K562 (cell line): ENCODE results near the gene DNAH5.

Experiments used
- BHLHE40 ChIP-seq: IDR thresholded peaks from 2 replicates; pipeline ENCODE4 v1.6.1; 2011; ENCODE audit warnings: low read length, improper control_type of control experiment
- EZH2 ChIP-seq: IDR thresholded peaks from 2 replicates; pipeline ENCODE4 v1.6.1; 2012; ENCODE audit warnings: low read depth, mild to moderate bottlenecking, inconsistent platforms, low read length, borderline replicate concordance
- JUN ChIP-seq, 2 experiments: sonication (generic) in 1 of 2; formaldehyde crosslinking in 1 of 2; IDR thresholded peaks; 2 replicates each; pipeline versions ENCODE4 v1.6.1 to v1.8.0; 2012 to 2022; ENCODE audit warnings: borderline replicate concordance in 2 of 2, mild to moderate bottlenecking in 2 of 2, improper control_type of control experiment in 1 of 2, low read depth in 1 of 2, low read length in 1 of 2, missing genetic modification reagents in 1 of 2
- POU5F1 ChIP-seq: fragments of 150-350 bp; IDR thresholded peaks from 2 replicates; pipeline ENCODE4 v1.6.1; 2014; ENCODE audit warnings: borderline replicate concordance, low read length, low read depth, mild to moderate bottlenecking; ENCODE audit not compliant: partially characterized antibody
- TF ChIP-seq, protein P1 (sequence below), 3 experiments: IDR thresholded peaks in 2 of 3; conservative IDR thresholded peaks in 1 of 3; 2 replicates each; pipeline ENCODE4 v1.5.1; 2011 to 2012; ENCODE audit warnings: low read length in 3 of 3, mild to moderate bottlenecking in 3 of 3, control low read depth in 2 of 3, improper control_type of control experiment in 1 of 3, inconsistent platforms in 1 of 3, low read depth in 1 of 3, mixed read lengths in 1 of 3, moderate library complexity in 1 of 3; ENCODE audit not compliant: insufficient read depth in 2 of 3

DNA sequence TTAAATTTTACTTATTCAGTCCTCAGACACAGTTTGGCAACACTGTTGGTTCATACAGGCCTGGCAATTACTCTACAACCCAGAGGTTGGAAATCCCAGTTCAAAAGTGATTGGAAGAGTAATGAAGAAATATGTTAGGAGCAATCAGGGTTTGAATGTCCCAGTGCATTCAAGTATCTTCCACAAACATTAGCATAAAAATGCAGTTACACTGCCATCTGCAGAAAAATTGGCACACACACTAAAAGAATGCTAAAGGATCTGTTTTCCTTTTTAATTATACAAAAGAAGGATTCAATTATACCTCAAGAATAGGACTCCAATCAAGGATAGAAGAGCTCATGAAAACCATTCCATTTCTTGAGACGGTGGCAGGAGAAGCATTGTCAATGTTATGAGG, 130.2 kb downstream of the DNAH5 start:
- TF ChIP-seq EZH2 (no peak), POU5F1 (no peak), JUN (IDR thresholded peaks at IDR 0.05; ENCODE audit: borderline replicate concordance, low read depth, low read length) (no peak), JUN (CRISPR knock-in tag; IDR thresholded peaks at IDR 0.05; ENCODE audit: borderline replicate concordance) (no peak), BHLHE40 (no peak)
- TF ChIP-seq, protein P1, sequence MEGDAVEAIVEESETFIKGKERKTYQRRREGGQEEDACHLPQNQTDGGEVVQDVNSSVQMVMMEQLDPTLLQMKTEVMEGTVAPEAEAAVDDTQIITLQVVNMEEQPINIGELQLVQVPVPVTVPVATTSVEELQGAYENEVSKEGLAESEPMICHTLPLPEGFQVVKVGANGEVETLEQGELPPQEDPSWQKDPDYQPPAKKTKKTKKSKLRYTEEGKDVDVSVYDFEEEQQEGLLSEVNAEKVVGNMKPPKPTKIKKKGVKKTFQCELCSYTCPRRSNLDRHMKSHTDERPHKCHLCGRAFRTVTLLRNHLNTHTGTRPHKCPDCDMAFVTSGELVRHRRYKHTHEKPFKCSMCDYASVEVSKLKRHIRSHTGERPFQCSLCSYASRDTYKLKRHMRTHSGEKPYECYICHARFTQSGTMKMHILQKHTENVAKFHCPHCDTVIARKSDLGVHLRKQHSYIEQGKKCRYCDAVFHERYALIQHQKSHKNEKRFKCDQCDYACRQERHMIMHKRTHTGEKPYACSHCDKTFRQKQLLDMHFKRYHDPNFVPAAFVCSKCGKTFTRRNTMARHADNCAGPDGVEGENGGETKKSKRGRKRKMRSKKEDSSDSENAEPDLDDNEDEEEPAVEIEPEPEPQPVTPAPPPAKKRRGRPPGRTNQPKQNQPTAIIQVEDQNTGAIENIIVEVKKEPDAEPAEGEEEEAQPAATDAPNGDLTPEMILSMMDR (IDR thresholded peaks at IDR 0.05 in 2 of 3, conservative IDR thresholded peaks at IDR 0.05 in 1 of 3; ENCODE audit: insufficient read depth in 2 of 3, low read depth in 1 of 3, low read length in 3 of 3), result no peak
